Measurements from ENCODE around the gene AP2A2. TPM values are rescaled to one million over a fixed set of nuclear protein-coding genes. Genes with fewer than 3 reads are reported as not detected.

AP2A2 gene
- total and polyA plus RNA-seq, 2 of the 4 experiments (the other 2 are of a cell fraction) = 19.9 to 49.0 TPM

DNA sequence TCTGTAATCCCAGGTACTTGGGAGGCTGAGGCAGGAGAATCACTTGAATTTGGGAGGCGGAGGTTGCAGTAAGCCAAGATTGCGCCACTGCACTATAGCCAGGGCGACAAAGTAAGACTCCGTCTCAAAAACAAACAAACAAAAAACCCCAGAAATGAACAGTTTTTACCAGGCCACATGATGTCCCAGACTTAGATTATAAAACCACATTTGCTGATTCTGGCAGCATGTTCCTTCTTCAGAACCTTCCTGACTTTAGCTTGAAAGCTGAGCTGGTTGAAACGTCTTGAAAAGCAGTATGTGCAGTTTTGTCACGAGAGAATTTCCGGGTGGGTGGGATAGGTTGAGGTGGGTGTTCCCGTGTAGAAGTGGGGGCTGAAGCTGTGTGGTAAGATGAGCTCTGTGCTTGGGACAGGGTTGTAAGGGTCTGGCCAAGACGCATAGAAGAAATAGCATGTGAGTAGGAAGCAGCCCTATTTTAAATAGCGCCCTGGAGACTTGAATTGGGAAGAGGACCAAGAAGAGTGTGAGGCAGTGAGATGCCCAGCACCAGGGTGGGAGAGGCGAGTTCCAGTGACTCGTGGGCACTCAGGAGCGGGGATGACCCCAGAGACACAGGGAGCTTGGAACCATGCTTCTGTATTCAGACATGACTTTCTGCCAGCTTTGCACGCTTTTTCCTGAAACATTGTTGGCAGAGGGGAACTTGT lies 7.6 kb downstream of the AP2A2 start:
- Histone ChIP-seq H3K79me1 (ENCODE audit: low read depth in 1 of 2, low read length in 2 of 2) (peaks cover 22 to 78% of the 10 kb centered on the region in 2 experiments), H3K36me3 (ENCODE audit: control insufficient read depth, insufficient read depth, low read length) (peaks cover 3% of the 10 kb centered on the region; the same call in 1 of the 2 replicates), H2BK5ac (ENCODE audit: low read depth, low read length, poor library complexity, severe bottlenecking) (no peak overlapping the region), H2BK15ac (ENCODE audit: low read depth, low read length) (no peak overlapping the region), H3K4me3 (ENCODE audit: insufficient read depth, low read depth, low read length) (no peak overlapping the region), H4K5ac (ENCODE audit: low read depth, low read length) (no peak overlapping the region), H2AK5ac (ENCODE audit: low read depth, low read length) (no peak overlapping the region), H3K18ac (ENCODE audit: low read depth, low read length) (no peak overlapping the region), H3K9me1 (ENCODE audit: insufficient read depth, low read length) (peaks cover 15% of the 10 kb centered on the region), H3K9me3 (ENCODE audit: control insufficient read depth, insufficient read depth, low read length) (no peaks in the 10 kb centered on the region), H3K27me3 (ENCODE audit: control insufficient read depth, insufficient read depth, low read length) (no peaks in the 10 kb centered on the region), H3K9ac (ENCODE audit: low read depth, low read length) (no peak overlapping the region), H4K20me1 (ENCODE audit: insufficient read depth, low read length) (peaks cover 79% of the 10 kb centered on the region), H4K8ac (ENCODE audit: low read depth in 2 of 2, low read length in 2 of 2) (no peak overlapping the region), H3K4me1 (ENCODE audit: control insufficient read depth, insufficient read depth, low read length) (peaks cover 4% of the 10 kb centered on the region; the same call in 1 of the 2 replicates), H4K91ac (ENCODE audit: insufficient read depth, low read depth, low read length) (no peak overlapping the region), H2BK20ac (ENCODE audit: low read depth, low read length) (no peak overlapping the region), H3K23ac (ENCODE audit: low read depth, low read length) (no peak overlapping the region; the same call in 1 of the 2 replicates), H3K56ac (ENCODE audit: extremely low read depth, insufficient read depth, low read length) (no peak overlapping the region), H3K14ac (replicated peaks; ENCODE audit: low read depth, low read length) (no peak overlapping the region), H3K4me2 (ENCODE audit: low read depth, low read length) (no peak overlapping the region), H3K27ac (ENCODE audit: insufficient read depth, low read length) (no peak overlapping the region), H2AFZ (replicated peaks; ENCODE audit: low read length, poor library complexity) (no peak overlapping the region), H2AK9ac (replicated peaks; ENCODE audit: low read depth, low read length, poor library complexity) (no peak overlapping the region), H2BK120ac (ENCODE audit: low read depth, low read length) (no peak overlapping the region), H3K4ac (ENCODE audit: low read depth, low read length) (no peak overlapping the region)
- DNase-seq = no peak
- dilution Hi-C loops (cut with HindIII; ENCODE audit: low sequenced_read_pairs, unreplicated experiment) (no loop called here), intact Hi-C loops (cut with micrococcal nuclease) (loop anchor here (5.0 kb wide), 1 partner anchor 34 kb away; no protein-coding TSS in a partner anchor), in situ Hi-C loops (cut with MboI; ENCODE audit: low sequenced_read_pairs) (no loop called here)
- WGBS, 2 experiments (ENCODE audit: extremely low coverage in 2 of 2, insufficient read length in 1 of 2) = 70% methylated on average over 9 of the region's 14 CpGs; no CpG with 5 or more reads in 1 of the 2 experiments
- POLR2A ChIA-PET (ENCODE audit: unreplicated experiment) = no interaction called here
- CTCF ChIA-PET = no interaction called here
- TF ChIP-seq POLR2A (IDR thresholded peaks at IDR 0.05; ENCODE audit: low read depth, low read length) (no peak), ELK1 (IDR thresholded peaks at IDR 0.05; ENCODE audit: borderline replicate concordance, low read depth, low read length) (no peak), MXI1 (IDR thresholded peaks at IDR 0.05; ENCODE audit: borderline replicate concordance, low read depth, low read length) (no peak), SMC3 (IDR thresholded peaks at IDR 0.05; ENCODE audit: low read depth, low read length) (no peak), RAD21 (IDR thresholded peaks at IDR 0.05; ENCODE audit: low read length) (no peak)
- TF ChIP-seq, protein P1, sequence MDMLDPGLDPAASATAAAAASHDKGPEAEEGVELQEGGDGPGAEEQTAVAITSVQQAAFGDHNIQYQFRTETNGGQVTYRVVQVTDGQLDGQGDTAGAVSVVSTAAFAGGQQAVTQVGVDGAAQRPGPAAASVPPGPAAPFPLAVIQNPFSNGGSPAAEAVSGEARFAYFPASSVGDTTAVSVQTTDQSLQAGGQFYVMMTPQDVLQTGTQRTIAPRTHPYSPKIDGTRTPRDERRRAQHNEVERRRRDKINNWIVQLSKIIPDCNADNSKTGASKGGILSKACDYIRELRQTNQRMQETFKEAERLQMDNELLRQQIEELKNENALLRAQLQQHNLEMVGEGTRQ (IDR thresholded peaks at IDR 0.05; ENCODE audit: low read depth, low read length) = no peak
- BruUV-seq (replicated peaks) = no TSS peak
- no peak for ATAC-seq (ENCODE audit: low read depth)

All from IMR-90 (cell line).